Keratinocyte (primary cell): Measurements from ENCODE around the gene KAT2B. TPM values are rescaled to one million over a fixed set of nuclear protein-coding genes. Genes with fewer than 3 reads are reported as not detected.

Experiments
- DNase-seq: peaks from one replicate; pipeline ENCODE4 v3.0.0-alpha.2; 2011; ENCODE audit warnings: low read depth, missing footprints, low spot score
- FAIRE-seq: peaks from 2 replicates; lab custom pipeline; 2011; peaks lifted over from hg19 to GRCh38; lab: Jason Lieb, UNC
- H2AFZ ChIP-seq: 2 replicates; pipeline ENCODE4 v1.6.0; 2012; ENCODE audit warnings: low read length, control low read depth, inconsistent platforms; ENCODE audit not compliant: control insufficient read depth
- H3K27ac ChIP-seq: 2 replicates; pipeline ENCODE4 v1.5.1; 2011; ENCODE audit warnings: low read length; ENCODE audit not compliant: control insufficient read depth, insufficient read depth
- H3K27me3 ChIP-seq: 3 replicates; pipeline ENCODE4 v1.6.0; 2011; ENCODE audit warnings: low read length; ENCODE audit not compliant: control insufficient read depth, insufficient read depth; ENCODE audit errors: extremely low read depth
- H3K36me3 ChIP-seq, 2 experiments: 2 replicates in 1 of 2; 3 replicates in 1 of 2; pipeline ENCODE4 v1.5.1; 2011; ENCODE audit warnings: low read length in 2 of 2, mild to moderate bottlenecking in 1 of 2; ENCODE audit not compliant: control insufficient read depth in 2 of 2, insufficient read depth in 2 of 2; ENCODE audit errors: extremely low read depth in 1 of 2
- H3K4me1 ChIP-seq: 3 replicates; pipeline ENCODE4 v1.5.1; 2011; ENCODE audit warnings: low read length; ENCODE audit not compliant: control insufficient read depth, insufficient read depth; ENCODE audit errors: extremely low read depth
- H3K4me2 ChIP-seq: 3 replicates; pipeline ENCODE4 v1.6.0; 2011; ENCODE audit warnings: low read depth, low read length; ENCODE audit not compliant: control insufficient read depth, insufficient read depth; ENCODE audit errors: extremely low read depth
- H3K4me3 ChIP-seq, 3 experiments: fragments of 200-600 bp in 1 of 3; sonication (generic) in 1 of 3; 2 replicates in 2 of 3; 3 replicates in 1 of 3; pipeline ENCODE4 v1.5.1; 2011 to 2016; ENCODE audit warnings: low read length in 3 of 3, mild to moderate bottlenecking in 3 of 3, control low read depth in 2 of 3, inconsistent platforms in 1 of 3, low read depth in 1 of 3, mixed read lengths in 1 of 3, mixed run types in 1 of 3, moderate library complexity in 1 of 3; ENCODE audit not compliant: control insufficient read depth in 2 of 3, insufficient read depth in 2 of 3; ENCODE audit errors: extremely low read depth in 1 of 3
- H3K79me2 ChIP-seq: 2 replicates; pipeline ENCODE4 v1.6.0; 2012; ENCODE audit warnings: low read length; ENCODE audit not compliant: control insufficient read depth, insufficient read depth
- H3K9ac ChIP-seq: 3 replicates; pipeline ENCODE4 v1.6.0; 2011; ENCODE audit warnings: low read length; ENCODE audit not compliant: control insufficient read depth, insufficient read depth; ENCODE audit errors: extremely low read depth
- H3K9me1 ChIP-seq: 3 replicates; pipeline ENCODE4 v1.6.0; 2011; ENCODE audit warnings: low read length; ENCODE audit not compliant: control insufficient read depth, insufficient read depth; ENCODE audit errors: extremely low read depth
- H3K9me3 ChIP-seq: 2 replicates; pipeline ENCODE4 v1.5.1; 2012; ENCODE audit warnings: low read depth, low read length; ENCODE audit not compliant: control insufficient read depth
- H4K20me1 ChIP-seq: 3 replicates; pipeline ENCODE4 v1.6.0; 2011; ENCODE audit warnings: low read length; ENCODE audit not compliant: control insufficient read depth, insufficient read depth; ENCODE audit errors: extremely low read depth
- EZH2 ChIP-seq: IDR thresholded peaks from one replicate; pipeline ENCODE4 v1.6.1; 2012; ENCODE audit warnings: inconsistent platforms, mild to moderate bottlenecking, low read length, moderate library complexity
- dilution Hi-C: fragments of 300-500 bp; cut with MboI; formaldehyde crosslinking; loops from one replicate; pipeline ENCODE4 v1.7.0; 2020; ENCODE audit warnings: low sequenced_read_pairs; ENCODE audit not compliant: extremely low pct_ligation_motif_present
- polyA plus RNA-seq, 5 experiments: library from polyadenylated mRNA; depleted of rRNA in 3 of 5; stranded (reverse) in 3 of 5; stranded (forward) in 1 of 5; unstranded in 1 of 5; fragments of >200 nt; gene quantifications; 1 replicate in 1 of 5; 2 replicates in 3 of 5; 3 replicates in 1 of 5; pipeline versions ENCODE4 v1.2.1 to v1.2.3, GENCODE V29; 2011 to 2012; ENCODE audit warnings: missing spikeins in 2 of 5, low read depth in 1 of 5, low replicate concordance in 1 of 5
- small RNA-seq, 3 experiments: library from RNA; depleted of rRNA; stranded (forward); fragments of <200 nt; gene quantifications; one replicate each; pipeline ENCODE3, GENCODE V24; 2012; ENCODE audit warnings: low read depth in 3 of 3, low replicate concordance in 1 of 3; ENCODE audit not compliant: insufficient read length in 3 of 3
- TF ChIP-seq, protein P1 (sequence below), 3 experiments: IDR thresholded peaks in 1 of 3; conservative IDR thresholded peaks in 1 of 3; optimal IDR thresholded peaks in 1 of 3; 2 replicates in 2 of 3; 3 replicates in 1 of 3; pipeline versions ENCODE3 to v1.5.1; 2011; ENCODE audit warnings: low read length in 3 of 3, mild to moderate bottlenecking in 3 of 3, moderate library complexity in 2 of 3, control low read depth in 1 of 3, inconsistent platforms in 1 of 3; ENCODE audit not compliant: insufficient read depth in 2 of 3; ENCODE audit errors: extremely low read depth in 1 of 3

The KAT2B gene
- polyA plus RNA-seq, 1 donor (not counting 4 experiments of a cell fraction or from before 2014, with no cell fraction given): 4.6 TPM

DNA sequence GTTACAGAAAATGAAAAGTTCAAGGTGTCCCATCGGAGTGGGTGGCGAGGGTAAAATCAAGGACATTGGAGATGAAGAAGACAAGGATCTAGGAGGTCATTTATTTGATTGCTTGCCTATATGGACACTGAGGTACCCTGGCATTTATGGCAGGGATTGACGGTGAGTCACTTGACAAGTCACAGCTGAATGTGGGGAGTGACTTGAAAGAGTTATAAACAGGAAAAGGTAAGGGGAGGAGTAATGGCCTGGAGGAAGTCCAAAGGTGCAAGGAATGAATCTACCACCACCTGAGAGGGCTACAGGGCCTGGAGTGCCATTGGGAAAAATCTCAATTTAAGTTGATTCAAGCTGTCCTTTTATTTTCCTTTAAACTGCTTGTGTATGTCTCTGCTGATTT lies 157.5 kb downstream of the KAT2B start:
- H3K4me2 ChIP-seq: no peak overlapping the region
- H3K9ac ChIP-seq: no peak overlapping the region
- H2AFZ ChIP-seq: peak overlapping the region; percentile 23
- dilution Hi-C loops: no loop called here
- H3K9me1 ChIP-seq: no peaks in the 10 kb centered on the region
- DNase-seq (no peak), FAIRE-seq (no peak)
- TF ChIP-seq EZH2: no peak
- TF ChIP-seq, protein P1, sequence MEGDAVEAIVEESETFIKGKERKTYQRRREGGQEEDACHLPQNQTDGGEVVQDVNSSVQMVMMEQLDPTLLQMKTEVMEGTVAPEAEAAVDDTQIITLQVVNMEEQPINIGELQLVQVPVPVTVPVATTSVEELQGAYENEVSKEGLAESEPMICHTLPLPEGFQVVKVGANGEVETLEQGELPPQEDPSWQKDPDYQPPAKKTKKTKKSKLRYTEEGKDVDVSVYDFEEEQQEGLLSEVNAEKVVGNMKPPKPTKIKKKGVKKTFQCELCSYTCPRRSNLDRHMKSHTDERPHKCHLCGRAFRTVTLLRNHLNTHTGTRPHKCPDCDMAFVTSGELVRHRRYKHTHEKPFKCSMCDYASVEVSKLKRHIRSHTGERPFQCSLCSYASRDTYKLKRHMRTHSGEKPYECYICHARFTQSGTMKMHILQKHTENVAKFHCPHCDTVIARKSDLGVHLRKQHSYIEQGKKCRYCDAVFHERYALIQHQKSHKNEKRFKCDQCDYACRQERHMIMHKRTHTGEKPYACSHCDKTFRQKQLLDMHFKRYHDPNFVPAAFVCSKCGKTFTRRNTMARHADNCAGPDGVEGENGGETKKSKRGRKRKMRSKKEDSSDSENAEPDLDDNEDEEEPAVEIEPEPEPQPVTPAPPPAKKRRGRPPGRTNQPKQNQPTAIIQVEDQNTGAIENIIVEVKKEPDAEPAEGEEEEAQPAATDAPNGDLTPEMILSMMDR (optimal IDR thresholded peaks at IDR 0.05 in 1 of 3, IDR thresholded peaks at IDR 0.05 in 1 of 3, conservative IDR thresholded peaks at IDR 0.05 in 1 of 3; ENCODE audit: extremely low read depth in 1 of 3, insufficient read depth in 2 of 3, low read length in 3 of 3): no peak
- H3K4me1 ChIP-seq: peaks cover 3% of the 10 kb centered on the region
- no peaks in the 10 kb centered on the region for H3K79me2 ChIP-seq
- H3K27ac ChIP-seq: no peak overlapping the region
- no peaks in the 10 kb centered on the region for H3K36me3 ChIP-seq
- no peaks in the 10 kb centered on the region for H4K20me1 ChIP-seq
- H3K9me3 ChIP-seq: no peaks in the 10 kb centered on the region
- H3K4me3 ChIP-seq: no peak overlapping the region
- no peaks in the 10 kb centered on the region for H3K27me3 ChIP-seq

DNA sequence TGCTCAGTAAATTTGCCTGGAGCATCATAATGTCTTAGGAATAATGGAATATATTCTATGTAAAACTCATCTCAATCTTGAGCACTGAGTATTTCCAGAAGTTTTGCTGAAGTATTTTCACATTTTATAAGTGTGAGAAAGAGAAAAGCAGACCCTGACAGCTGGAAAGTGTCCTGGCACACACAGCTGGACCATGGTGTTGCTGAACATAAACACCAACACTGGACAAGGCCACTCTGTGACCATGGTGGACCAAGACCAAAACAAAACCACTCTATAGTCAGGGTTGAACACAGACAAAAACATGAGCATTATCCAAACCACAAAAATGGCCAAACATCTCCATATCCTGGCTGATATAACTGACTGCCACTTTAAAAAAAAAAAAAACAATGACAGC lies 160.9 kb downstream of the KAT2B start:
- TF ChIP-seq, protein P1 (optimal IDR thresholded peaks at IDR 0.05 in 1 of 3, IDR thresholded peaks at IDR 0.05 in 1 of 3, conservative IDR thresholded peaks at IDR 0.05 in 1 of 3; ENCODE audit: extremely low read depth in 1 of 3, insufficient read depth in 2 of 3, low read length in 3 of 3): no peak
- H3K79me2 ChIP-seq: no peaks in the 10 kb centered on the region
- H3K27me3 ChIP-seq: no peaks in the 10 kb centered on the region
- dilution Hi-C loops: no loop called here
- no peaks in the 10 kb centered on the region for H3K9me3 ChIP-seq
- no peak overlapping the region for H3K4me3 ChIP-seq
- no peak overlapping the region for H3K27ac ChIP-seq
- H3K9ac ChIP-seq: no peak overlapping the region
- no peak overlapping the region for H2AFZ ChIP-seq
- no peak overlapping the region for H3K4me2 ChIP-seq
- no peak for FAIRE-seq
- no peaks in the 10 kb centered on the region for H3K9me1 ChIP-seq
- H3K4me1 ChIP-seq: peaks cover 3% of the 10 kb centered on the region
- no peaks in the 10 kb centered on the region for H3K36me3 ChIP-seq
- H4K20me1 ChIP-seq: no peaks in the 10 kb centered on the region
- no peak for DNase-seq

Small RNAs within 50 kb of the gene (small RNA-seq; reads per million reads assigned to genes)
- gene MIR3135A (0 reads per million in 3 experiments), gene RNU4-85P (0 reads per million in 3 experiments), gene RPL39P18 (0 reads per million in 3 experiments)

Other genes starting within 250 kb of the KAT2B start
- 0.08 to 0.58 TPM (median 0.26 TPM) in 3 replicates for gene EFHB, start 106.2 kb upstream of the KAT2B start, polyA plus RNA-seq
- 34.8 to 60.5 TPM (median 41.2 TPM) in 3 replicates for gene RAB5A, start 93.3 kb upstream of the KAT2B start, polyA plus RNA-seq
- not detected in 3 replicates for gene PP2D1, start 28.2 kb upstream of the KAT2B start, polyA plus RNA-seq
- gene SGO1, start 145.8 kb downstream of the KAT2B start, polyA plus RNA-seq: 0.44 to 3.4 TPM (median 2.6 TPM) in 3 replicates